Loucy (cell line): ENCODE measurements around the gene LPIN1.

Experiments
- CTCF ChIP-seq: fragments of 200-600 bp; sonication (generic); conservative IDR thresholded peaks from 2 replicates; pipeline ENCODE4 v1.5.1; 2014; ENCODE audit warnings: mild to moderate bottlenecking, antibody characterized with exemption, low read length
- EZH2phosphoT487 ChIP-seq: fragments of 200-600 bp; IDR thresholded peaks from 2 replicates; pipeline ENCODE4 v1.6.1; 2018; ENCODE audit warnings: antibody characterized with exemption, mild to moderate bottlenecking, moderate library complexity, borderline replicate concordance

GRCh38 chr2:11752906-11753305 is 6.5 kb downstream of the LPIN1 start:
- TF ChIP-seq CTCF (no peak), EZH2phosphoT487 (no peak)
